ENCODE data around the gene RALGAPB.

RALGAPB gene

DNA sequence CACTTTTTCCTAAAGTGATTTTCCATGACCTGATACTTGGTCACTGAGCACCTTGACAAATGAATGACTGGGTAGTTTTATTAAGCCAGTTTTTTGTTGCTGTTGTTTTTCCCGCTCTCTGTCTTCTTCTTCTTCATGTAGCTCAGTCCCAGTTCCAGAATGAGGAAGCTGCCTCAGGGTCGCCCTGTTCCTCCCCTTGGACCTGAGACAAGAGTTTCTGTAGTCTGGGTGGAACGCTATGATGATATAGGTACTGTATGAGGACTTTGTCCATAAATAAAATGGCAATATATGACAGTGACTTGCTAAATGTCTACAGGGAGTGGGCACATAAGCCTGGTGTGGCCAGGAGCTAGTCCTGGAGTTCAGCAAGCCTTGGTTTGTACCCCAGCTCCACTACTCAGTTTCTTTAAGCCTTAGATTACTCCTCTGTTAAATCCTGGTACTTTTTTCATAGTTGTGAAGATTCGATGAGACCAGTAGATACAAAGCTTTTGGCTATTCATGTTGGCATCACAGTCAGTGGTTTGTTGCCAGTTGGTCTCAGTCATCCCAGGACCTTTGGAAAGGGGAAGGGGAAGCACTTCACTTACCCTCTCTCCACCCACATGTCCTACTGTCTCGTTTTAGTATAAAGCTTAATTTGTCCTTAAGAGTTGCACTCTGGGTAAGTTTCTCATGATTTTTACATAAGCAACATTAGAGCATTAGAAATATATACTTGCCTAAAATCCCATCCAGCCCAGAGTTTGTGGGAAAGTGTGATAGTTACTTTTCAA, 97.3 kb downstream of the RALGAPB start:
- Mint-ChIP-seq H3K36me3 (peaks cover 83% of the 10 kb centered on the region), H3K4me1 (no peaks in the 10 kb centered on the region), H3K9me3 (no peaks in the 10 kb centered on the region), H3K4me3 (no peak overlapping the region), H3K27ac (no peak overlapping the region)
- DNase-seq (ENCODE audit: low spot score in 2 of 2): no peak
- ATAC-seq: no peak

- Mint-ChIP-seq H3K4me3 (no peak overlapping the region), H3K27ac (no peak overlapping the region), H3K36me3 (peaks cover 69% of the 10 kb centered on the region), H3K9me3 (no peaks in the 10 kb centered on the region), H3K4me1 (no peaks in the 10 kb centered on the region)
- no peak for DNase-seq (ENCODE audit: low spot score in 2 of 2)
- no peak for ATAC-seq
Measured at GRCh38 chr20:38573413-38573812, 100.8 kb downstream of the RALGAPB start.

DNA sequence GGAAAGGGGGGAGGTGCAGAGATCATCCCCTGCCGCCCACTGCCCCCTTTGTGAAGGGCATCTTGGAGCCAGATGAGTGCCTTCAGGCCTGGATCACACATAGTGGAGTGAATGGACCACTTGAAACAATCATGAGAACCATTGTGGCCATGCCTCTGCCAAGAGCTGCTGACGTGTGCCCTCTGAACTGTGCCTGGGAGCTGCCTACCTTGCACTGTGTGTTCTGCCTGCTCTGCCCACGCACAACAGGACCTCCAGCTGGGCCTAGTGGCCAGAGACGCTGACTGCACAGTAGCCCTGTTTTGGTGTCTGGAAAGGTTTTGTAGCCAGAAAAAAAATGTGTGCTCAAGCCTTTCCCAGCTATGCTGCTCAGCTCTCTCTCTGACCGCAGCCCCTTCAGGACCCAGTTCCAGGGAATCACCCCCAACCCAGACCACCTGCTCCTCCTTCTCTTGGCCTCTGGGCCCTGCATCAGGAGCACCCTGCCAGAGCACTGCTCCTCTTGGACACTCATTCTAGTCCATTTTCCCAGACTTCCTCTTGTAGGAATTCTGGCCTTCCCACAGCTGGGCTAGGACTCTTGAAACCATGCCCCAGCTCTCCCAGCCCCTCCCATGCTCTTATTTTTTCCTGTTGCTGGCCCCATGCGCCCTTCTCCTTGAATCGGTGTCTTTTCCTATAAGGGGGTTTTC, 106.7 kb downstream of the RALGAPB start:
- no peaks in the 10 kb centered on the region for H3K4me1 Mint-ChIP-seq
- peak overlapping the region; percentile 11 for H3K27ac Mint-ChIP-seq
- no peak for ATAC-seq
- H3K36me3 Mint-ChIP-seq: peaks cover 19% of the 10 kb centered on the region
- no peak overlapping the region for H3K4me3 Mint-ChIP-seq
- H3K9me3 Mint-ChIP-seq: no peaks in the 10 kb centered on the region
- DNase-seq (ENCODE audit: low spot score in 2 of 2): no peak

- no peaks in the 10 kb centered on the region for H3K9me3 Mint-ChIP-seq
- peak overlapping the region; percentile 11 for H3K27ac Mint-ChIP-seq
- DNase-seq (ENCODE audit: low spot score in 2 of 2) (no peak), ATAC-seq (no peak)
- no peak overlapping the region for H3K4me3 Mint-ChIP-seq
- H3K36me3 Mint-ChIP-seq: peaks cover 14% of the 10 kb centered on the region
- no peaks in the 10 kb centered on the region for H3K4me1 Mint-ChIP-seq
Measured at GRCh38 chr20:38579921-38580320, 107.3 kb downstream of the RALGAPB start.

GRCh38 chr20:38581013-38581412, 108.4 kb downstream of the RALGAPB start, which contains the start of gene ADIG:
Gene ADIG, plus strand, starts transcription at chr20:38581197. Its CDS starts 54 bp downstream, at chr20:38581251.
- ATAC-seq (no peak), DNase-seq (ENCODE audit: low spot score in 2 of 2) (no peak)
- Mint-ChIP-seq H3K9me3 (no peaks in the 10 kb centered on the region), H3K27ac (peak within 1 kb of the TSS; percentile 18), H3K4me1 (no peaks in the 10 kb centered on the region), H3K4me3 (no peak within 1 kb of the TSS), H3K36me3 (peaks cover 3% of the 10 kb centered on the region)

DNA sequence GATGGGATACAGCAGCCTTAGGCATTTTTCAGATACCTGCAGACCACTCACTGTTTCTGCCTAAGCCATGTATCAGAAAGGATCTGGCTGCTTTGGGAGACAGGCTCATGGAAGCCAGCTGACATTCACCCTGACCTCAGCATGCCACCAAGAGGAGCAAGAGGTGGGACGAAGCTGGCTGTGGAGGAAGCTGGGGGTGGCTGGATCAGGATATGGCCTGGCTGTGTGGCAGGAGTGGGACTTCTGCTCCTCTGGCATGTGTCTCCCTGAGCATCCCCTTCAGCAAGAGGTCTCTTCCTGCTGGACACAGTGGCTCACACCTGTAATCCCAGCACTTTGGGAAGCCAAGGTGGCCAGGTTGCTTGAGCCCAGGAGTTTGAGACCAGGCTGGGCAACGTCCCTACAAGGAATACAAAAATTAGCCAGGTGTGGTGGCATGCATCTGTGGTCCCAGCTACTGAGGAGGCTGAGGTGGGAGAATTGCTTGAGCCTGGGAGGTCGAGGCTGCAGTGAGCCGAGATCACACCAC, 109.3 kb downstream of the RALGAPB start:
- no peak overlapping the region for H3K27ac Mint-ChIP-seq
- no peak for ATAC-seq
- no peak for DNase-seq (ENCODE audit: low spot score in 2 of 2)
- no peaks in the 10 kb centered on the region for H3K4me1 Mint-ChIP-seq
- no peak overlapping the region for H3K4me3 Mint-ChIP-seq
- no peaks in the 10 kb centered on the region for H3K9me3 Mint-ChIP-seq
- no peaks in the 10 kb centered on the region for H3K36me3 Mint-ChIP-seq

DNA sequence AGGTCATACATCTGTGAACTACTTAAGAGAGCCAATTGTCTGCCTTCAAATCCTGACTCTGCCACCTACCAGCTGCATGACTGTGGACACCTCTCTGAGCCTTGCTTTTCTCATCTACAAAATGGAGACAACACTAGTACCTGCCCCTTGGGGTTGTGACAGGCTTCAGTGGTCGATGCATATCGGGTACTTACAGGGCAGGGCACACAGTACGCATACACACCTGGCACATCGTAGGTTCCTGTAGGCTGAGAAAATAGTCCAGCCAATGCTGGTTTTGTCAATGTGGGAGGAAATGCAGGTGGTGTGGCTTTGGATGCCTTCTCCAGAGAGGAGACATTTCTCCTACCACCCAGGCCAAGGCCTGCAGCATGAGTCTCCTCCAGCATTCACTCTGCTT, 110.7 kb downstream of the RALGAPB start:
- no peak for DNase-seq (ENCODE audit: low spot score in 2 of 2)
- no peak for ATAC-seq
- H3K9me3 Mint-ChIP-seq: no peaks in the 10 kb centered on the region
- no peaks in the 10 kb centered on the region for H3K4me1 Mint-ChIP-seq
- no peak overlapping the region for H3K27ac Mint-ChIP-seq
- no peaks in the 10 kb centered on the region for H3K36me3 Mint-ChIP-seq
- H3K4me3 Mint-ChIP-seq: no peak overlapping the region

- no peaks in the 10 kb centered on the region for H3K4me1 Mint-ChIP-seq
- no peak overlapping the region for H3K27ac Mint-ChIP-seq
- no peaks in the 10 kb centered on the region for H3K36me3 Mint-ChIP-seq
- no peak overlapping the region for H3K4me3 Mint-ChIP-seq
- H3K9me3 Mint-ChIP-seq: no peaks in the 10 kb centered on the region
- DNase-seq (ENCODE audit: low spot score in 2 of 2): no peak
- no peak for ATAC-seq
Measured at GRCh38 chr20:38584099-38584763, 111.6 kb downstream of the RALGAPB start.

DNA sequence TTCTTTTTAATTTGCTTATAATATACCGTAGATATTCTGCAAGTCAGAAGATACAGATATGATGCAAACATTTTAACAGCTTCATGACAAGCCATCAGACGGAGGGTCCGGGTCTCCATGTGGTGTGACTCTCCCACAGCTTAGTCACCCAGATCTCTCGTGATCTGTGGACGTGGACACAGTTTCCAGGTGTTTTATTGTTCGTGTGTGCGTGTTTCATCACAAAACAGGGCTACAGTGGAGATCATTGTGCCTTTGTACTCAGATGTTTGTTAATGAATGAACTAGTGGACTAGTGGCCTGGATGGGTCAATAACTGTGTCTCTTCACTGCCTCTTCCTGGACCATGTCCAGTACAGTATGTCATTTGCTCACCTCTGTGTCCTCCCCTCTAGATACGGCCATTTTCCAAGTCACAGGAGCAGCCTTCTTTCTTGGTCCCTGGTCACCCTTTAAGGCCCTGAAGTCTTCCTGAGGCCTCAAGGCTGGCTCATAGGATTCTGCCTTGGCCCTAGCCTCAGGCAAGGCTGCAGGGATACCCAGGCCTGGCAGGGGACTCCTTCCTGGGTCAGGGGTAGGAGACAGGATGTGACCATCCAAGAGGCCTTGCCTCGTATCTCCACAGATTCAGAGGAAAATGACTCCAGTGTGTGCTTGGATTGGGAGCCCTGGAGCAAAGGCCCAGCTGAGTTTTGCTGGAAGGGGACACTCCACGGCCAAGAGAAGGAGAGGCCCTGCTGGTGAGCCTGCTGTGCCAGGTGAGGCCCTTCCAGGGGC, 112.9 kb downstream of the RALGAPB start:
- Mint-ChIP-seq H3K27ac (no peak overlapping the region), H3K4me1 (no peaks in the 10 kb centered on the region), H3K9me3 (no peaks in the 10 kb centered on the region), H3K36me3 (no peaks in the 10 kb centered on the region), H3K4me3 (no peak overlapping the region)
- no peak for DNase-seq (ENCODE audit: low spot score in 2 of 2)
- no peak for ATAC-seq

GRCh38 chr20:38586181-38586525, 113.5 kb downstream of the RALGAPB start:
- Mint-ChIP-seq H3K36me3 (no peaks in the 10 kb centered on the region), H3K4me3 (no peak overlapping the region), H3K9me3 (no peaks in the 10 kb centered on the region), H3K4me1 (no peaks in the 10 kb centered on the region), H3K27ac (no peak overlapping the region)
- ATAC-seq (no peak), DNase-seq (ENCODE audit: low spot score in 2 of 2) (no peak)

DNA sequence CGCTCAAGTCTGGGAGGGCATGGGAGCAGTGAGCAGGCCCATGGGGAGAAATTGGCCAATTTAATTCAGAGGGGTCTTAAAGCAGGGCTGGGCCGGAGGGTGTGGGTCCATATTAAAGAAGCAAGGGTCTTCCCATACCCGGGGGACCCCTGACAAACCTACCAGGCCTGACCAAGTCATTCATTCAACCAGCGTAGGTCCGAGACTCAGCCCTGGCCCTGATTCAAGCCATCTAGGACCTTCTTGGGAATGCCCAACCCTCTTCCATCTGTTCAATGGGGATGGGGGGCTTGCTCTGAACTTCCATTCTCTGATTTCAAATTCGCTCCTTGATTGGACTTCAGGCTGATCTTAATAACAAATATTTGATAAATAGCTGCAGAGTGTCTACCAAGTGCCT, 115.7 kb downstream of the RALGAPB start:
- H3K27ac Mint-ChIP-seq: no peak overlapping the region
- DNase-seq (ENCODE audit: low spot score in 2 of 2): no peak
- no peaks in the 10 kb centered on the region for H3K36me3 Mint-ChIP-seq
- H3K4me1 Mint-ChIP-seq: no peaks in the 10 kb centered on the region
- ATAC-seq: no peak
- H3K4me3 Mint-ChIP-seq: no peak overlapping the region
- H3K9me3 Mint-ChIP-seq: no peaks in the 10 kb centered on the region

GRCh38 chr20:38589351-38589750, 116.7 kb downstream of the RALGAPB start:
- Mint-ChIP-seq H3K4me1 (no peaks in the 10 kb centered on the region), H3K36me3 (no peaks in the 10 kb centered on the region), H3K27ac (no peak overlapping the region), H3K4me3 (no peak overlapping the region), H3K9me3 (no peaks in the 10 kb centered on the region)
- ATAC-seq (no peak), DNase-seq (ENCODE audit: low spot score in 2 of 2) (no peak)

- no peaks in the 10 kb centered on the region for H3K4me1 Mint-ChIP-seq
- H3K4me3 Mint-ChIP-seq: no peak overlapping the region
- no peak for DNase-seq (ENCODE audit: low spot score in 2 of 2)
- no peaks in the 10 kb centered on the region for H3K36me3 Mint-ChIP-seq
- H3K27ac Mint-ChIP-seq: no peak overlapping the region
- ATAC-seq: peak; percentile 28
- no peaks in the 10 kb centered on the region for H3K9me3 Mint-ChIP-seq
Measured at GRCh38 chr20:38589967-38590675, 117.5 kb downstream of the RALGAPB start.

GRCh38 chr20:38590676-38591473, 118.2 kb downstream of the RALGAPB start:
- H3K36me3 Mint-ChIP-seq: no peaks in the 10 kb centered on the region
- H3K9me3 Mint-ChIP-seq: no peaks in the 10 kb centered on the region
- H3K27ac Mint-ChIP-seq: no peak overlapping the region
- H3K4me1 Mint-ChIP-seq: no peaks in the 10 kb centered on the region
- ATAC-seq (peak; percentile 16), DNase-seq (ENCODE audit: low spot score in 2 of 2) (no peak)
- no peak overlapping the region for H3K4me3 Mint-ChIP-seq

All from stimulated activated effector memory CD8-positive, alpha-beta T cell treated with anti-CD3 and anti-CD28 coated beads, Interleukin-12 subunit alpha, Interleukin-12 subunit beta, amount 100 ng/mL, for 72 hours (primary cell).